ENCODE results near the gene HIGD1A.

GRCh38 chr3:42742688-42743087 is 61.6 kb downstream of the HIGD1A start:
- TF ChIP-seq, protein P1, sequence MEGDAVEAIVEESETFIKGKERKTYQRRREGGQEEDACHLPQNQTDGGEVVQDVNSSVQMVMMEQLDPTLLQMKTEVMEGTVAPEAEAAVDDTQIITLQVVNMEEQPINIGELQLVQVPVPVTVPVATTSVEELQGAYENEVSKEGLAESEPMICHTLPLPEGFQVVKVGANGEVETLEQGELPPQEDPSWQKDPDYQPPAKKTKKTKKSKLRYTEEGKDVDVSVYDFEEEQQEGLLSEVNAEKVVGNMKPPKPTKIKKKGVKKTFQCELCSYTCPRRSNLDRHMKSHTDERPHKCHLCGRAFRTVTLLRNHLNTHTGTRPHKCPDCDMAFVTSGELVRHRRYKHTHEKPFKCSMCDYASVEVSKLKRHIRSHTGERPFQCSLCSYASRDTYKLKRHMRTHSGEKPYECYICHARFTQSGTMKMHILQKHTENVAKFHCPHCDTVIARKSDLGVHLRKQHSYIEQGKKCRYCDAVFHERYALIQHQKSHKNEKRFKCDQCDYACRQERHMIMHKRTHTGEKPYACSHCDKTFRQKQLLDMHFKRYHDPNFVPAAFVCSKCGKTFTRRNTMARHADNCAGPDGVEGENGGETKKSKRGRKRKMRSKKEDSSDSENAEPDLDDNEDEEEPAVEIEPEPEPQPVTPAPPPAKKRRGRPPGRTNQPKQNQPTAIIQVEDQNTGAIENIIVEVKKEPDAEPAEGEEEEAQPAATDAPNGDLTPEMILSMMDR (IDR thresholded peaks at IDR 0.05 in 4 of 5, conservative IDR thresholded peaks at IDR 0.05 in 1 of 5), result no peak
- TF ChIP-seq POLR2A (IDR thresholded peaks at IDR 0.05), result no peak

Measured in gastrocnemius medialis (tissue), 4 donors.